SK-N-SH (cell line): Measurements from ENCODE around the gene COL23A1. TPM values are rescaled to one million over a fixed set of nuclear protein-coding genes. Genes with fewer than 3 reads are reported as not detected.
A peak's percentile ranks its signal among the peaks of the same experiment; 100 is the strongest.

Experiments
- CTCF ChIA-PET: fragments of 300-600, 350-600 bp; formaldehyde crosslinking; extraction: SDS; loops from one replicate; lab custom pipeline; 2021; lab: Yijun Ruan, JAX
- POLR2A ChIA-PET: fragments of 350-600 bp; sonication (Branson Sonifier 250); formaldehyde crosslinking; extraction: SDS; loops from one replicate; lab custom pipeline; 2020; ENCODE audit warnings: antibody characterized with exemption, inconsistent platforms; lab: Yijun Ruan, JAX
- DNase-seq: peaks from one replicate; pipeline ENCODE4 v3.0.0; 2012
- H2AFZ ChIP-seq: fragments of 200-600 bp; sonication (generic); 2 replicates; pipeline ENCODE4 v1.8.1; 2016; ENCODE audit warnings: antibody characterized with exemption, mild to moderate bottlenecking, low read depth
- H3F3A ChIP-seq: fragments of 200-600 bp; sonication (generic); replicated peaks from 2 replicates; pipeline ENCODE3; 2016; ENCODE audit warnings: antibody characterized with exemption, mild to moderate bottlenecking; ENCODE audit not compliant: insufficient read depth
- H3K27ac ChIP-seq, 2 experiments: fragments of 200-500 bp in 1 of 2; fragments of 200-600 bp in 1 of 2; sonication (Bioruptor generic) in 1 of 2; sonication (generic), shearing (Covaris generic) in 1 of 2; 2 replicates each; pipeline versions ENCODE4 v1.5.1 to v1.6.1; 2014 to 2016; ENCODE audit warnings: low read depth in 2 of 2, inconsistent platforms in 1 of 2, low read length in 1 of 2, mild to moderate bottlenecking in 1 of 2, mixed read lengths in 1 of 2
- H3K27me3 ChIP-seq: fragments of 200-600 bp; sonication (generic), shearing (Covaris generic); 2 replicates; pipeline ENCODE4 v1.6.1; 2016; ENCODE audit warnings: mixed run types; ENCODE audit not compliant: insufficient read depth
- H3K36me3 ChIP-seq, 2 experiments: fragments of 200-500 bp in 1 of 2; fragments of 200-600 bp in 1 of 2; sonication (Bioruptor generic) in 1 of 2; sonication (generic) in 1 of 2; replicated peaks in 1 of 2; 2 replicates each; pipeline versions ENCODE3 to v1.5.1; 2014 to 2016; ENCODE audit warnings: low read length in 1 of 2, mild to moderate bottlenecking in 1 of 2; ENCODE audit not compliant: insufficient read depth in 2 of 2, control insufficient read depth in 1 of 2
- H3K4me1 ChIP-seq, 2 experiments: fragments of 200-500 bp in 1 of 2; fragments of 200-600 bp in 1 of 2; sonication (Bioruptor generic) in 1 of 2; sonication (generic), shearing (Covaris generic) in 1 of 2; 2 replicates each; pipeline versions ENCODE4 v1.5.1 to v1.6.1; 2014 to 2016; ENCODE audit warnings: low read depth in 1 of 2, low read length in 1 of 2, mixed run types in 1 of 2; ENCODE audit not compliant: insufficient read depth in 2 of 2, control insufficient read depth in 1 of 2
- H3K4me2 ChIP-seq: fragments of 200-600 bp; sonication (generic), shearing (Covaris generic); 2 replicates; pipeline ENCODE4 v1.6.1; 2017; ENCODE audit warnings: mixed run types
- H3K4me3 ChIP-seq, 2 experiments: fragments of 200-500 bp in 1 of 2; fragments of 200-600 bp in 1 of 2; sonication (Bioruptor generic) in 1 of 2; sonication (generic), shearing (Covaris generic) in 1 of 2; 2 replicates each; pipeline versions ENCODE4 v1.5.1 to v1.8.1; 2014 to 2016; ENCODE audit warnings: low read depth in 2 of 2, inconsistent platforms in 1 of 2, low read length in 1 of 2, mild to moderate bottlenecking in 1 of 2, mixed read lengths in 1 of 2, moderate library complexity in 1 of 2
- H3K79me2 ChIP-seq: fragments of 200-600 bp; sonication (generic); 2 replicates; pipeline ENCODE4 v1.8.1; 2017; ENCODE audit warnings: mild to moderate bottlenecking; ENCODE audit not compliant: insufficient read depth
- H3K9ac ChIP-seq: fragments of 200-600 bp; sonication (generic); 2 replicates; pipeline ENCODE4 v1.6.1; 2017; ENCODE audit warnings: mixed run types
- H3K9me2 ChIP-seq: fragments of 200-600 bp; sonication (generic); 2 replicates; pipeline ENCODE4 v1.6.1; 2017; ENCODE audit warnings: mixed run types
- H3K9me3 ChIP-seq: fragments of 200-600 bp; sonication (generic); 2 replicates; pipeline ENCODE4 v1.6.1; 2017; ENCODE audit warnings: mixed run types, mild to moderate bottlenecking, moderate library complexity
- H4K20me1 ChIP-seq: fragments of 200-600 bp; sonication (generic); 2 replicates; pipeline ENCODE4 v1.6.1; 2017; ENCODE audit warnings: mild to moderate bottlenecking, mixed run types; ENCODE audit not compliant: insufficient read depth
- ELF1 ChIP-seq: IDR thresholded peaks from 2 replicates; pipeline ENCODE4 v1.4.0; 2012
- EZH2phosphoT487 ChIP-seq: fragments of 200-600 bp; sonication (generic); IDR thresholded peaks from 2 replicates; pipeline ENCODE4 v1.6.1; 2017; ENCODE audit warnings: low read depth, mixed run types, mild to moderate bottlenecking, antibody characterized with exemption, moderate library complexity, borderline replicate concordance
- FOXJ3 ChIP-seq: sonication (generic); formaldehyde crosslinking; IDR thresholded peaks from 2 replicates; pipeline ENCODE4 v1.5.1; 2020; ENCODE audit warnings: mild to moderate bottlenecking, missing genetic modification reagents
- FOXM1 ChIP-seq: IDR thresholded peaks from 2 replicates; pipeline ENCODE4 v1.4.0; 2012; ENCODE audit warnings: low read depth, mild to moderate bottlenecking
- GABPA ChIP-seq: IDR thresholded peaks from 2 replicates; pipeline ENCODE4 v1.4.0; 2012; ENCODE audit warnings: low read depth, mild to moderate bottlenecking
- IRF3 ChIP-seq: fragments of 150-350 bp; IDR thresholded peaks from 2 replicates; pipeline ENCODE4 v1.6.1; 2016; ENCODE audit warnings: mild to moderate bottlenecking, low read depth, low read length
- JUND ChIP-seq: IDR thresholded peaks from 2 replicates; pipeline ENCODE4 v1.4.0; 2012
- MXI1 ChIP-seq: IDR thresholded peaks from 2 replicates; pipeline ENCODE4 v1.6.1; 2012; ENCODE audit warnings: mild to moderate bottlenecking, low read depth, low read length, improper control_type of control experiment
- NFIC ChIP-seq: IDR thresholded peaks from 2 replicates; pipeline ENCODE4 v1.4.0; 2012; ENCODE audit warnings: borderline replicate concordance
- PBX3 ChIP-seq: IDR thresholded peaks from 2 replicates; pipeline ENCODE4; 2012
- RCOR1 ChIP-seq: fragments of 150-350 bp; IDR thresholded peaks from 2 replicates; pipeline ENCODE4 v1.6.1; 2017; ENCODE audit warnings: antibody characterized with exemption, low read length
- REST ChIP-seq: IDR thresholded peaks from 2 replicates; pipeline ENCODE4 v1.6.1; 2012; ENCODE audit warnings: mild to moderate bottlenecking, low read depth, low read length, moderate library complexity
- RFX5 ChIP-seq: IDR thresholded peaks from 2 replicates; pipeline ENCODE4 v1.6.1; 2012; ENCODE audit warnings: mild to moderate bottlenecking, improper control_type of control experiment, low read length
- TCF12 ChIP-seq: IDR thresholded peaks from 2 replicates; pipeline ENCODE4 v1.4.0; 2012
- TEAD4 ChIP-seq: IDR thresholded peaks from 2 replicates; pipeline ENCODE4 v1.4.0; 2012; ENCODE audit warnings: mild to moderate bottlenecking, borderline replicate concordance; ENCODE audit not compliant: insufficient read depth
- USF1 ChIP-seq: IDR thresholded peaks from 2 replicates; pipeline ENCODE4 v1.4.0; 2012; ENCODE audit warnings: low read depth, borderline replicate concordance
- YY1 ChIP-seq: IDR thresholded peaks from 2 replicates; pipeline ENCODE4 v1.4.0; 2012; ENCODE audit warnings: low read depth, mild to moderate bottlenecking
- WGBS: methylation state at CpG from one replicate; pipeline ENCODE4 v1.1.6; 2017; ENCODE audit warnings: low lambda C conversion rate; 5-methylcytosine and 5-hydroxymethylcytosine counted together
- polyA plus RNA-seq, 3 experiments: library from polyadenylated mRNA; depleted of rRNA; stranded (reverse); fragments of >200 nt; gene quantifications; 2 replicates each; pipeline ENCODE4 v1.2.3, GENCODE V29; 2012

COL23A1 gene
- polyA plus RNA-seq, 1 of the 3 experiments (the other 2 are of a cell fraction) = 0.10 TPM

- Histone ChIP-seq H4K20me1 (no peaks in the 10 kb centered on the region), H3K4me2 (no peak overlapping the region), H3K9me3 (no peaks in the 10 kb centered on the region), H2AFZ (no peak overlapping the region), H3F3A (no peaks in the 10 kb centered on the region), H3K4me3 (no peak overlapping the region), H3K4me1 (peaks cover 0 to 55% of the 10 kb centered on the region in 2 experiments; a peak in 1 of 4 replicates), H3K27ac (peak overlapping the region in 1 of 2 experiments; percentile 93; a peak in 2 of 4 replicates), H3K27me3 (no peaks in the 10 kb centered on the region), H3K9me2 (no peaks in the 10 kb centered on the region), H3K36me3 (no peaks in the 10 kb centered on the region), H3K79me2 (no peaks in the 10 kb centered on the region), H3K9ac (no peak overlapping the region)
- CTCF ChIA-PET = interaction anchor here (1.0 to 2.1 kb wide), 4 partner anchors 10 to 148 kb away, joined by 3 to 7 read pairs (median 4); no protein-coding TSS in a partner anchor
- peak; percentile 33 for DNase-seq
- POLR2A ChIA-PET = interaction anchor here (0.5 to 1.9 kb wide), 3 partner anchors 9 to 195 kb away, joined by 3 to 6 read pairs (median 3); no protein-coding TSS in a partner anchor
- no peak for TF ChIP-seq REST
- TF ChIP-seq EZH2phosphoT487 = no peak
- TF ChIP-seq ELF1 = no peak
- TF ChIP-seq MXI1 = no peak
- TF ChIP-seq RFX5 = no peak
- no peak for TF ChIP-seq IRF3
- no peak for TF ChIP-seq FOXJ3 (CRISPR knock-in tag)
- TF ChIP-seq YY1 = no peak
- no peak for TF ChIP-seq RCOR1
- TF ChIP-seq TEAD4 = no peak
- no peak for TF ChIP-seq FOXM1
- no peak for TF ChIP-seq USF1
- no peak for TF ChIP-seq NFIC
- TF ChIP-seq TCF12 = no peak
- TF ChIP-seq JUND = no peak
- TF ChIP-seq GABPA = no peak
- TF ChIP-seq PBX3 = no peak
- WGBS = 22% methylated on average over 4 of the region's 4 CpGs
Measured at GRCh38 chr5:178427576-178428197, 162.5 kb downstream of the COL23A1 start.
